ENCODE data around the gene SLC35B2.

Gene SLC35B2

GRCh38 chr6:44297063-44298038 lies 40.0 kb upstream of the SLC35B2 start:
- TF ChIP-seq GATA3 (IDR thresholded peaks at IDR 0.05; ENCODE audit: low read depth, low read length), result no peak
- TF ChIP-seq GATA2 (IDR thresholded peaks at IDR 0.05; ENCODE audit: low read depth, low read length), result no peak

- no peak for TF ChIP-seq GATA2 (IDR thresholded peaks at IDR 0.05; ENCODE audit: low read depth, low read length)
- no peak for TF ChIP-seq GATA3 (IDR thresholded peaks at IDR 0.05; ENCODE audit: low read depth, low read length)
Observed at GRCh38 chr6:44294832-44295791, 37.8 kb upstream of the SLC35B2 start.

- TF ChIP-seq GATA2 (IDR thresholded peaks at IDR 0.05; ENCODE audit: low read depth, low read length) (no peak), GATA3 (IDR thresholded peaks at IDR 0.05; ENCODE audit: low read depth, low read length) (no peak)
Observed at GRCh38 chr6:44292661-44293365, 35.5 kb upstream of the SLC35B2 start.

DNA sequence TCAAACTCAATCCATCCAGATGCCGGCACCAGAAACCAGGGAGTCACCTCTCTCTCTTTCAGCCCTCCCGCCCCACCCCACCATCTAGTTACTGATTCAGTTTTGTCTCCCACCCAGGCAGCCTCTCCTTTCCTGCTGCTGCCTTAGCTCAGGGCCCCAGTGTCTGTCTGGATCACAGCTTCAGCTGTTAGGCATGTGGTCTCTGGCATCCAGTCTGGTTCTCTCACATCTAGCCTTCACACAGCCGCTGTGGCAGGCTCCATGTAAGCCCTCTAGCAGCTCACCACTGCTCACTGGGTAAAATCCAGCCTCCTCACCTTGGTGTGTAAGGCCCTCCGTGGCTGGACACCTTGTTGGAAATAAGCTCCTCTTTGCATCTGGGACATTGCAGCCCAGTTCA lies 34.5 kb upstream of the SLC35B2 start:
- TF ChIP-seq GATA3 (IDR thresholded peaks at IDR 0.05; ENCODE audit: low read depth, low read length) (no peak), GATA2 (IDR thresholded peaks at IDR 0.05; ENCODE audit: low read depth, low read length) (no peak)

- TF ChIP-seq GATA3 (IDR thresholded peaks at IDR 0.05; ENCODE audit: low read depth, low read length) (no peak), GATA2 (IDR thresholded peaks at IDR 0.05; ENCODE audit: low read depth, low read length) (no peak)
Observed at GRCh38 chr6:44289726-44290260, 32.5 kb upstream of the SLC35B2 start.

DNA sequence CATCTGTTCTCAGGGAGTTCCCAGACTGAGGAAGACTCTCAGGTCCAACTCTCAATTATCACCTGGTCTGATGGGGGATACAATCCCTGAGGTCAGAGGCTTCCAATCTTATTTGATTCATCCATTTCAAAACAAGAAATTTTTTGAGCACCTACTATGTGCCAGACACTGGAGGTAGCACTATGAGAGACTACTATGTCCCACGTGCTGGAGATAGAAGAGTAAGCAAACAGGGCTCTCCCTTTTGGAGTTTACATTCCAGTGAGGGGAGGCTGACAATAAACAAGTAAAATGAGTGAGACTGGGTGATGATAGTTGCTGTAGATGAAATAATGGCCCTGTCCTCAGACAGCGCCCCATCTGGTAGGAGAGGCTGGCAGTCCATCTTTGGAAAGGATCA lies 29.4 kb upstream of the SLC35B2 start:
- TF ChIP-seq GATA3 (IDR thresholded peaks at IDR 0.05; ENCODE audit: low read depth, low read length) (no peak), GATA2 (IDR thresholded peaks at IDR 0.05; ENCODE audit: low read depth, low read length) (no peak)

DNA sequence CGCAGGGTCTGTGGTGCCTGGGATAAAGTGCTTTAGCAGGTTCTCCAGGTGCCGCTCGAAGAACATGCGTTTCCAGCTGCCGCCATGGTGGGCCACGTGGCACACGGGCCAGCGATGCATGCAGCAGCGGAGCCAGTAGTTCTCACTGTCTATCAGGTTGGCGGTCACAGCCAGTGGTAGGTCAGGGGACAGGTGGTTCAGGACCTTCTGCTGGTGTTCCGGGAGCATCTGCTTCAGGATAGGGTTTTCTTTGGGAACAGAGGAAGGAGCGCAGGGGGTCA lies 28.9 kb upstream of the SLC35B2 start:
- TF ChIP-seq GATA2 (IDR thresholded peaks at IDR 0.05; ENCODE audit: low read depth, low read length) (no peak), GATA3 (IDR thresholded peaks at IDR 0.05; ENCODE audit: low read depth, low read length) (no peak)

GRCh38 chr6:44285552-44286284 lies 28.4 kb upstream of the SLC35B2 start:
- TF ChIP-seq GATA3 (IDR thresholded peaks at IDR 0.05; ENCODE audit: low read depth, low read length) (no peak), GATA2 (IDR thresholded peaks at IDR 0.05; ENCODE audit: low read depth, low read length) (no peak)

- TF ChIP-seq GATA3 (IDR thresholded peaks at IDR 0.05; ENCODE audit: low read depth, low read length) (no peak), GATA2 (IDR thresholded peaks at IDR 0.05; ENCODE audit: low read depth, low read length) (no peak)
Observed at GRCh38 chr6:44284867-44285266, 27.5 kb upstream of the SLC35B2 start.

DNA sequence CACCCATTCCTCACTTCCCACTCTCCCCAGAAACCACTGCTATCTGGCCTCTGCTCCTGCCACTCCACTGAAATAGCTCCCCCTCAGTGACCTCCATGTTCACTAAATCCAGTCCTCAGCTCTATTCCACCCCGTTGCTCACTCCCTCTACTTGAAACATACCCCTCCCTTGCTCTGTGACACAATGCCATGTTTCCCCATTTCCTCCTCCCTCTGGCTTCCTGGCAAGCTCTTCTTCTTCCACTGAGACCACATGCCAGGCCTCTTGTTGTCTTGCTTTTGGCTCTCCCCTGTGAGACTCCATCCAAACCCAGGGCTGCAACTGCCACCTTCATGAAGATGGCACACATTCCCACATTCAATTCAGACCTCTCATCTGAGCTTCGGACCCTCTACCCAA lies 26.8 kb upstream of the SLC35B2 start:
- TF ChIP-seq GATA3 (IDR thresholded peaks at IDR 0.05; ENCODE audit: low read depth, low read length) (no peak), GATA2 (IDR thresholded peaks at IDR 0.05; ENCODE audit: low read depth, low read length) (no peak)

- TF ChIP-seq GATA3 (IDR thresholded peaks at IDR 0.05; ENCODE audit: low read depth, low read length) (no peak), GATA2 (IDR thresholded peaks at IDR 0.05; ENCODE audit: low read depth, low read length) (no peak)
Observed at GRCh38 chr6:44278774-44279697, 21.7 kb upstream of the SLC35B2 start.

DNA sequence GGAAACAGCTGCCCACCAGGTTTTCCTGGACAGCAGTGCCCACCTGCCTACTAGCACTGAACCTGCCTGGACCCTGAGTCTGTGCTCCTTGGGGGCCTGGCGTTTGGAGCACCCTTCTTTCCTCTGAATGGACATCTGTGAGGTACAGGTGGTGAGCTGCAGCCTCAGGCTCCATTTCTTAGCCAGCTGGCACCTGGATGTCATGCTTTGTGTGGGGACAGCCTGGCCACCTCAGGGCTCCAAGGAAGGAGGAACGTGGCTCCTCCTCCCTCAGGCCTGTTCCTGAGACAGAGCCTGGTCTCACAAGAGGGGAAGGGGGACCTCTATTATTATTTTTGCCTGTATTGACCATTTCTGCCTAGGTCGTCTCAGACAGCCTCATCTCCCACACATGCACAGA lies 21.0 kb upstream of the SLC35B2 start:
- TF ChIP-seq GATA3 (IDR thresholded peaks at IDR 0.05; ENCODE audit: low read depth, low read length), result no peak
- TF ChIP-seq GATA2 (IDR thresholded peaks at IDR 0.05; ENCODE audit: low read depth, low read length), result no peak
